ENCODE results near the gene STK40. TPM values are rescaled to one million over a fixed set of nuclear protein-coding genes. Genes with fewer than 3 reads are reported as not detected.

STK40 gene
- total RNA-seq, 1 experiment from 2014 or later: 26.2 TPM

GRCh38 chr1:36406440-36406839 is 20.7 kb upstream of the STK40 start:
- Histone ChIP-seq H4K8ac (replicated peaks; ENCODE audit: insufficient read length, low read depth, low read length) (no peak overlapping the region), H2BK120ac (ENCODE audit: low read depth, low read length, poor library complexity, severe bottlenecking) (no peak overlapping the region), H2BK20ac (ENCODE audit: low read depth, low read length, poor library complexity, severe bottlenecking) (no peak overlapping the region), H3K27ac (ENCODE audit: insufficient read length, low read depth, low read length) (no peak overlapping the region), H2AFZ (ENCODE audit: low read length) (no peak overlapping the region), H3K4me2 (ENCODE audit: insufficient read depth, insufficient read length, low read length) (no peak overlapping the region), H3K18ac (ENCODE audit: insufficient read length, low read depth, low read length) (no peak overlapping the region), H2BK12ac (ENCODE audit: insufficient read length, low read depth, low read length) (no peak overlapping the region), H3T11ph (ENCODE audit: low read length) (no peak overlapping the region), H3K23ac (ENCODE audit: insufficient read length, low read depth, low read length) (no peak overlapping the region), H4K5ac (ENCODE audit: insufficient read length, low read depth, low read length) (no peak overlapping the region), H3K23me2 (ENCODE audit: insufficient read length, low read depth, low read length, poor library complexity, severe bottlenecking) (peaks cover 3% of the 10 kb centered on the region), H3K27me3 (ENCODE audit: insufficient read depth, low read length) (no peaks in the 10 kb centered on the region), H4K20me1 (ENCODE audit: control insufficient read depth, insufficient read depth, insufficient read length) (no peaks in the 10 kb centered on the region), H3K14ac (ENCODE audit: insufficient read depth, low read length) (no peak overlapping the region), H3K4me1 (ENCODE audit: insufficient read depth, low read length) (no peaks in the 10 kb centered on the region), H3K9ac (ENCODE audit: extremely low read depth, insufficient read length, low read length) (no peak overlapping the region), H3K9me3 (ENCODE audit: control insufficient read depth, low read depth, low read length) (no peaks in the 10 kb centered on the region), H3K56ac (ENCODE audit: insufficient read length, low read depth, low read length) (no peak overlapping the region), H2BK5ac (ENCODE audit: insufficient read length, low read length) (no peak overlapping the region), H2BK15ac (ENCODE audit: low read depth, low read length) (no peak overlapping the region), H4K91ac (ENCODE audit: insufficient read length, low read depth, low read length) (no peak overlapping the region), H3K79me2 (ENCODE audit: insufficient read depth, low read length) (no peaks in the 10 kb centered on the region), H2AK5ac (ENCODE audit: insufficient read length, low read length) (no peak overlapping the region), H3K4ac (ENCODE audit: low read depth, low read length) (no peak overlapping the region), H3K79me1 (ENCODE audit: insufficient read depth, low read depth, low read length, poor library complexity, severe bottlenecking) (no peaks in the 10 kb centered on the region)
- TF ChIP-seq, protein P1, sequence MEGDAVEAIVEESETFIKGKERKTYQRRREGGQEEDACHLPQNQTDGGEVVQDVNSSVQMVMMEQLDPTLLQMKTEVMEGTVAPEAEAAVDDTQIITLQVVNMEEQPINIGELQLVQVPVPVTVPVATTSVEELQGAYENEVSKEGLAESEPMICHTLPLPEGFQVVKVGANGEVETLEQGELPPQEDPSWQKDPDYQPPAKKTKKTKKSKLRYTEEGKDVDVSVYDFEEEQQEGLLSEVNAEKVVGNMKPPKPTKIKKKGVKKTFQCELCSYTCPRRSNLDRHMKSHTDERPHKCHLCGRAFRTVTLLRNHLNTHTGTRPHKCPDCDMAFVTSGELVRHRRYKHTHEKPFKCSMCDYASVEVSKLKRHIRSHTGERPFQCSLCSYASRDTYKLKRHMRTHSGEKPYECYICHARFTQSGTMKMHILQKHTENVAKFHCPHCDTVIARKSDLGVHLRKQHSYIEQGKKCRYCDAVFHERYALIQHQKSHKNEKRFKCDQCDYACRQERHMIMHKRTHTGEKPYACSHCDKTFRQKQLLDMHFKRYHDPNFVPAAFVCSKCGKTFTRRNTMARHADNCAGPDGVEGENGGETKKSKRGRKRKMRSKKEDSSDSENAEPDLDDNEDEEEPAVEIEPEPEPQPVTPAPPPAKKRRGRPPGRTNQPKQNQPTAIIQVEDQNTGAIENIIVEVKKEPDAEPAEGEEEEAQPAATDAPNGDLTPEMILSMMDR (conservative IDR thresholded peaks at IDR 0.05): no peak
- no CpG with 5 or more reads among the region's 1 CpG for WGBS (ENCODE audit: extremely low coverage, insufficient read length, low lambda C conversion rate)
- Mint-ChIP-seq H3K36me3 (ENCODE audit: insufficient read depth in 1 of 3, low read depth in 3 of 3) (peaks cover 4 to 18% (median 18%) of the 10 kb centered on the region in 3 experiments), H3K27ac (peak overlapping the region in 1 of 3 experiments; percentile 47; a peak in 2 of 7 replicates), H3K27me3 (ENCODE audit: low read depth) (no peaks in the 10 kb centered on the region), H3K9me3 (no peaks in the 10 kb centered on the region), H3K4me1 (peaks cover 7 to 8% of the 10 kb centered on the region in 2 experiments; a peak in 3 of 4 replicates), H3K4me3 (no peak overlapping the region)
- DNase-seq: no peak

All from H9 (cell line).